Measurements from ENCODE around the gene PTPRF.

Gene PTPRF

DNA sequence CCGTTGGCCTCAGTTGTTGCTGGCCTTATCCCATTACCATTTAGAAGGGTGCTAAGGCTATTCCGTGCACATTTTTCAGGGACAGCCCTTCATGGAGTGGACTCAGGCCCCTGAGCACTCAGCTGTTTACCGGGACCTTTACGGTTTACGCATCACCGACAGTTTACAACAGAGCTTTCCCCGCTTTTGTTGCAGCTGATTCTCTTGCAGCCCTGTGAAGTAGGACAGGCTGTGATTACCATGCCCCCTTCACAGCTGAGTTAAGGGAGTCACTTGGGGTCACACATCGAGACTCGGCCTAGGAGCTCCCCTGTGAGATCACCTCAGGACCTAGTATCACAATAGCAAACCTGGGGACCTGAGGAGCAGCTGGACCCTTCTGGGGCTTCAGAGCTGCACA, 41.9 kb downstream of the PTPRF start:
- Histone ChIP-seq H3K36me3 (ENCODE audit: control insufficient read depth, low read length) (no peaks in the 10 kb centered on the region), H3K4me2 (ENCODE audit: low read length) (no peak overlapping the region), H3K27me3 (ENCODE audit: control insufficient read depth, low read length) (no peaks in the 10 kb centered on the region), H3F3A (ENCODE audit: control insufficient read depth, insufficient read depth) (no peaks in the 10 kb centered on the region), H3K4me3 (ENCODE audit: low read length) (no peak overlapping the region), H3K4me1 (ENCODE audit: control insufficient read depth, low read length) (no peaks in the 10 kb centered on the region), H3K9me2 (replicated peaks; ENCODE audit: control insufficient read depth, low read length) (no peaks in the 10 kb centered on the region), H3K79me2 (ENCODE audit: control insufficient read depth, low read length) (no peaks in the 10 kb centered on the region), H3K9me3 (ENCODE audit: control insufficient read depth, insufficient read depth, low read length) (no peaks in the 10 kb centered on the region), H4K20me1 (ENCODE audit: control insufficient read depth, insufficient read depth, low read depth, low read length) (no peaks in the 10 kb centered on the region; the same call in 1 of the 2 replicates), H3K27ac (ENCODE audit: low read depth, low read length) (no peak overlapping the region)
- TF ChIP-seq EZH2phosphoT487 (IDR thresholded peaks at IDR 0.05; ENCODE audit: borderline replicate concordance, low read length): no peak
- TF ChIP-seq, protein P1, sequence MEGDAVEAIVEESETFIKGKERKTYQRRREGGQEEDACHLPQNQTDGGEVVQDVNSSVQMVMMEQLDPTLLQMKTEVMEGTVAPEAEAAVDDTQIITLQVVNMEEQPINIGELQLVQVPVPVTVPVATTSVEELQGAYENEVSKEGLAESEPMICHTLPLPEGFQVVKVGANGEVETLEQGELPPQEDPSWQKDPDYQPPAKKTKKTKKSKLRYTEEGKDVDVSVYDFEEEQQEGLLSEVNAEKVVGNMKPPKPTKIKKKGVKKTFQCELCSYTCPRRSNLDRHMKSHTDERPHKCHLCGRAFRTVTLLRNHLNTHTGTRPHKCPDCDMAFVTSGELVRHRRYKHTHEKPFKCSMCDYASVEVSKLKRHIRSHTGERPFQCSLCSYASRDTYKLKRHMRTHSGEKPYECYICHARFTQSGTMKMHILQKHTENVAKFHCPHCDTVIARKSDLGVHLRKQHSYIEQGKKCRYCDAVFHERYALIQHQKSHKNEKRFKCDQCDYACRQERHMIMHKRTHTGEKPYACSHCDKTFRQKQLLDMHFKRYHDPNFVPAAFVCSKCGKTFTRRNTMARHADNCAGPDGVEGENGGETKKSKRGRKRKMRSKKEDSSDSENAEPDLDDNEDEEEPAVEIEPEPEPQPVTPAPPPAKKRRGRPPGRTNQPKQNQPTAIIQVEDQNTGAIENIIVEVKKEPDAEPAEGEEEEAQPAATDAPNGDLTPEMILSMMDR (IDR thresholded peaks at IDR 0.05; ENCODE audit: low read depth, low read length, poor library complexity, severe bottlenecking): no peak

DNA sequence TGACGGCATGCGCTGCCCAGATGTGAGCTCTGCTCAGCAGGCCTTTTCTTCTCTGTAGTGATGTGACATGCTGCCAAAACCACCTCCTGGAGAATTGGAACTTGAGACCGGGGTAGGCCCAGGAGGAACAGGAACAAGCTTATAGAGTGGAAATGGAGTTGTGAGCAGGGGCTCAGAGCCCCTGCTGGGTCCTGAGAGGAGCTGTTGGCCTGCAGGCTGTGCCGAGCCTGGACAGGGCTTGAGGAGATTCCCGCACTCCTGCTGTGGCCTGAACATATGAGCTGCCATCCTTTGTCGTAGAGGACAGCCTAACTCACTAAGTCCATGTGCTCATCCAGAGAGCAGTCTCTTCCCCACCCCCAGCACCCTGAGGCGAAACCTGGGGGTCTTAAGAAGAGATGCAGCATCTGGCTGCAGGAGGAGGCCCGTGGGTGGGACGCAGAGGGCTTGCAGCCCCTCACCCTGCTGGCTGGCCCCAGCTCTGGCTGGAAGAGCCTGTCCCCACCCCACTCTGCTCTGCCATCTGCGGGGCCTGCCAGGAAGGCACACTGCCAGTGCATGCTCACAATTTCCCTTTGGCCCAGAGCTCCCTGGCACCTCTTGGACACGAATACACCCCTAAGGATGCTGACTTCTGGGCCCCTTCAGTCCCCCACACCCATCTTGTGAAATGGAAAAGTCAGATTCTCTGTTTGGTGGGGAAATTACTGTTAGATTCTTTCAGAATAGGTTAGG, 42.5 kb downstream of the PTPRF start:
- H3K4me2 ChIP-seq (ENCODE audit: low read length): no peak overlapping the region
- TF ChIP-seq, protein P1 (IDR thresholded peaks at IDR 0.05; ENCODE audit: low read depth, low read length, poor library complexity, severe bottlenecking): no peak
- TF ChIP-seq EZH2phosphoT487 (IDR thresholded peaks at IDR 0.05; ENCODE audit: borderline replicate concordance, low read length): no peak
- no peak overlapping the region for H3K27ac ChIP-seq (ENCODE audit: low read depth, low read length)
- H3K27me3 ChIP-seq (ENCODE audit: control insufficient read depth, low read length): no peaks in the 10 kb centered on the region
- no peaks in the 10 kb centered on the region for H3K4me1 ChIP-seq (ENCODE audit: control insufficient read depth, low read length)
- H3F3A ChIP-seq (ENCODE audit: control insufficient read depth, insufficient read depth): no peaks in the 10 kb centered on the region
- H3K79me2 ChIP-seq (ENCODE audit: control insufficient read depth, low read length): no peaks in the 10 kb centered on the region
- H3K9me3 ChIP-seq (ENCODE audit: control insufficient read depth, insufficient read depth, low read length): no peaks in the 10 kb centered on the region
- H4K20me1 ChIP-seq (ENCODE audit: control insufficient read depth, insufficient read depth, low read depth, low read length): no peaks in the 10 kb centered on the region; the same call in 1 of the 2 replicates
- no peaks in the 10 kb centered on the region for H3K9me2 ChIP-seq (replicated peaks; ENCODE audit: control insufficient read depth, low read length)
- no peak overlapping the region for H3K4me3 ChIP-seq (ENCODE audit: low read length)
- no peaks in the 10 kb centered on the region for H3K36me3 ChIP-seq (ENCODE audit: control insufficient read depth, low read length)

DNA sequence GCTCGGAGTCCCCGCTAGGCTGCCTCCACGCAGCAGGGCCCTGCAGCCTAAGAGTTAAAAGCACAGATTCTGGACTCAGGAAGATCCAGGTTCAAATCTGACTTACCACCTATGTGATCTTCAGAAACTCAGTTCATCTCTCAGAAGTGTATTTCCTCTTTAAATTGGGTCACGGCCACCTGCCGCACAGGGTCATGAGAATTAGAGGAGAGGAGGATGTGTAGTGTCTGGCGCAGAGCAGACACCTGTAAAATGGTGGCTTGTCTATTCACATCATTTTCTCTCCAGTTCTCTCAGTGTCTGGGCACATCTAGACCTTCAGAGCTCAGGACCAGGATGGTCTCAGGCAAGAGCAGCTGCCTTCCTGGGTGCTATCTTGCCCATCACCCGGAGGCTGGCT, 45.8 kb downstream of the PTPRF start:
- H3K9me3 ChIP-seq (ENCODE audit: control insufficient read depth, insufficient read depth, low read length): no peaks in the 10 kb centered on the region
- no peaks in the 10 kb centered on the region for H3K79me2 ChIP-seq (ENCODE audit: control insufficient read depth, low read length)
- no peak overlapping the region for H3K27ac ChIP-seq (ENCODE audit: low read depth, low read length)
- no peak overlapping the region for H3K4me3 ChIP-seq (ENCODE audit: low read length)
- no peaks in the 10 kb centered on the region for H3K4me1 ChIP-seq (ENCODE audit: control insufficient read depth, low read length)
- H4K20me1 ChIP-seq (ENCODE audit: control insufficient read depth, insufficient read depth, low read depth, low read length): no peaks in the 10 kb centered on the region; the same call in 1 of the 2 replicates
- no peaks in the 10 kb centered on the region for H3K27me3 ChIP-seq (ENCODE audit: control insufficient read depth, low read length)
- no peaks in the 10 kb centered on the region for H3K9me2 ChIP-seq (replicated peaks; ENCODE audit: control insufficient read depth, low read length)
- no peak overlapping the region for H3K4me2 ChIP-seq (ENCODE audit: low read length)
- H3F3A ChIP-seq (ENCODE audit: control insufficient read depth, insufficient read depth): no peaks in the 10 kb centered on the region
- H3K36me3 ChIP-seq (ENCODE audit: control insufficient read depth, low read length): no peaks in the 10 kb centered on the region
- TF ChIP-seq, protein P1 (IDR thresholded peaks at IDR 0.05; ENCODE audit: low read depth, low read length, poor library complexity, severe bottlenecking): no peak
- no peak for TF ChIP-seq EZH2phosphoT487 (IDR thresholded peaks at IDR 0.05; ENCODE audit: borderline replicate concordance, low read length)
